Caki2 (cell line): Measurements from ENCODE around the gene ELAPOR1. TPM values are rescaled to one million over a fixed set of nuclear protein-coding genes. Genes with fewer than 3 reads are reported as not detected.

ENCODE experiments used
- DNase-seq: peaks from one replicate; pipeline ENCODE4 v3.0.0-alpha.2; 2015; ENCODE audit warnings: low read depth
- in situ Hi-C: cut with HindIII; loops from 2 replicates; pipeline ENCODE4 v1.10.0; 2016; ENCODE audit warnings: low sequenced_read_pairs, low pct_unique_long_range_greater_than_20kb, mixed read lengths
- total RNA-seq: library from RNA; depleted of rRNA; stranded (reverse); fragments of >200 nt; shearing (Covaris generic); gene quantifications from 2 replicates; pipeline ENCODE4 v1.2.3, GENCODE V29; 2014; ENCODE audit warnings: low replicate concordance; rRNA removed

The ELAPOR1 gene
- 0.88 and 1.7 TPM in 2 replicates for total RNA-seq

- in situ Hi-C loops, result no loop called here
- no peak for DNase-seq
These were observed at the start of gene ELAPOR1 for GRCh38 chr1:109113590-109114341. TSS of gene ELAPOR1 (plus strand) at chr1:109114115. CDS start at chr1:109114184, 69 bp downstream.

GRCh38 chr1:109065137-109065536, 48.8 kb upstream of the ELAPOR1 start:
- in situ Hi-C loops, result no loop called here

GRCh38 chr1:109067883-109068282, 46.0 kb upstream of the ELAPOR1 start:
- no peak for DNase-seq
- in situ Hi-C loops, result no loop called here

More at GRCh38 chr1:109065137-109065536, 48.8 kb upstream of the ELAPOR1 start:
- DNase-seq, result no peak

- no peak for DNase-seq
- in situ Hi-C loops, result no loop called here
These were observed 44.6 kb upstream of the ELAPOR1 start for GRCh38 chr1:109069294-109069693.

GRCh38 chr1:109075531-109076490, 38.1 kb upstream of the ELAPOR1 start, which contains the start of gene TAF13:
TSS of gene TAF13 (minus strand) at chr1:109076003. CDS start at chr1:109075947, 56 bp downstream.
- in situ Hi-C loops, result no loop called here

GRCh38 chr1:109078317-109078716, 35.6 kb upstream of the ELAPOR1 start:
- in situ Hi-C loops, result no loop called here
- DNase-seq, result no peak

More at GRCh38 chr1:109075531-109076490, 38.1 kb upstream of the ELAPOR1 start, which contains the start of gene TAF13:
- DNase-seq, result peak; percentile 88

- DNase-seq, result no peak
- in situ Hi-C loops, result no loop called here
These were observed 34.7 kb upstream of the ELAPOR1 start for GRCh38 chr1:109079240-109079622.

GRCh38 chr1:109080441-109081082, 33.4 kb upstream of the ELAPOR1 start:
- DNase-seq, result no peak

GRCh38 chr1:109083501-109083900, 30.4 kb upstream of the ELAPOR1 start:
- in situ Hi-C loops, result no loop called here

More at GRCh38 chr1:109080441-109081082, 33.4 kb upstream of the ELAPOR1 start:
- in situ Hi-C loops, result no loop called here

GRCh38 chr1:109083923-109084322, 30.0 kb upstream of the ELAPOR1 start:
- in situ Hi-C loops, result no loop called here
- DNase-seq, result no peak

More at GRCh38 chr1:109083501-109083900, 30.4 kb upstream of the ELAPOR1 start:
- DNase-seq, result no peak

GRCh38 chr1:109084563-109085517, 29.1 kb upstream of the ELAPOR1 start:
- in situ Hi-C loops, result no loop called here

GRCh38 chr1:109089242-109090015, 24.5 kb upstream of the ELAPOR1 start:
- peak; percentile 49 for DNase-seq
- in situ Hi-C loops, result no loop called here

More at GRCh38 chr1:109084563-109085517, 29.1 kb upstream of the ELAPOR1 start:
- DNase-seq, result no peak

- peak; percentile 86 for DNase-seq
- in situ Hi-C loops, result no loop called here
These were observed 23.5 kb upstream of the ELAPOR1 start, which contains the start of gene TMEM167B for GRCh38 chr1:109090196-109091077. TSS of gene TMEM167B (plus strand) at chr1:109090764. CDS start at chr1:109090873, 109 bp downstream.

GRCh38 chr1:109091078-109091838, 22.7 kb upstream of the ELAPOR1 start:
- in situ Hi-C loops, result no loop called here
- no peak for DNase-seq

GRCh38 chr1:109091839-109092193, 22.1 kb upstream of the ELAPOR1 start:
- DNase-seq, result peak; percentile 19
- in situ Hi-C loops, result no loop called here
